ENCODE measurements around the gene PAPOLA.

DNA sequence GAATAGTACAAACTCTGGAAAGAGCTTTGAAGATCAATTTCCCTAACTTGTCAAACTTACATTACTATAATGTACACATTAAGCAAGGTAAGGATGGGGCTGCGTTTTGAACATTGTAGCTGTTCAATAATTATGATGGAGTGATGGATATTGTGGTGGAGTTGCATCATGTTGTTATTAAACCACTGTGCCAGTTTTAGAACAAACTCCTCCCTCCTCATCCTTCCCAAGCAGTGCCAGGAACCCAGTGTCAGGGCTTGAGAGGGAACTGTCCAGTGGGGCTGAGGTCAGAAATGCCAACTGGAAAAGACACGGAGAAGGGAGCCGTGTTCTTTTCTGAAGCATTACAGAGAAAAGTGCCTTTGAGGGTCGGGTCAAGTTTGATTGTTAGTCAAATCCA is 31.9 kb upstream of the PAPOLA start:
- TF ChIP-seq, protein P1, sequence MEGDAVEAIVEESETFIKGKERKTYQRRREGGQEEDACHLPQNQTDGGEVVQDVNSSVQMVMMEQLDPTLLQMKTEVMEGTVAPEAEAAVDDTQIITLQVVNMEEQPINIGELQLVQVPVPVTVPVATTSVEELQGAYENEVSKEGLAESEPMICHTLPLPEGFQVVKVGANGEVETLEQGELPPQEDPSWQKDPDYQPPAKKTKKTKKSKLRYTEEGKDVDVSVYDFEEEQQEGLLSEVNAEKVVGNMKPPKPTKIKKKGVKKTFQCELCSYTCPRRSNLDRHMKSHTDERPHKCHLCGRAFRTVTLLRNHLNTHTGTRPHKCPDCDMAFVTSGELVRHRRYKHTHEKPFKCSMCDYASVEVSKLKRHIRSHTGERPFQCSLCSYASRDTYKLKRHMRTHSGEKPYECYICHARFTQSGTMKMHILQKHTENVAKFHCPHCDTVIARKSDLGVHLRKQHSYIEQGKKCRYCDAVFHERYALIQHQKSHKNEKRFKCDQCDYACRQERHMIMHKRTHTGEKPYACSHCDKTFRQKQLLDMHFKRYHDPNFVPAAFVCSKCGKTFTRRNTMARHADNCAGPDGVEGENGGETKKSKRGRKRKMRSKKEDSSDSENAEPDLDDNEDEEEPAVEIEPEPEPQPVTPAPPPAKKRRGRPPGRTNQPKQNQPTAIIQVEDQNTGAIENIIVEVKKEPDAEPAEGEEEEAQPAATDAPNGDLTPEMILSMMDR (IDR thresholded peaks at IDR 0.05; ENCODE audit: poor library complexity), result no peak
- no peak for TF ChIP-seq EZH2 (IDR thresholded peaks at IDR 0.05; ENCODE audit: borderline replicate concordance)
